Endodermal cell (in vitro differentiated cells): ENCODE data around the gene OLFML2A. TPM values are rescaled to one million over a fixed set of nuclear protein-coding genes. Genes with fewer than 3 reads are reported as not detected.
A peak's percentile ranks its signal among the peaks of the same experiment; 100 is the strongest.

Experiments
- DNase-seq: peaks from one replicate; pipeline ENCODE4 v3.0.0-alpha.2; 2017
- H3K27ac ChIP-seq: 2 replicates; pipeline ENCODE4 v1.5.1; 2013; ENCODE audit warnings: mild to moderate bottlenecking, low read depth, low read length, moderate library complexity
- H3K27me3 ChIP-seq: 2 replicates; pipeline ENCODE4 v1.6.1; 2013; ENCODE audit warnings: mild to moderate bottlenecking, low read length, moderate library complexity; ENCODE audit not compliant: insufficient read depth, control insufficient read depth, poor library complexity, severe bottlenecking
- H3K36me3 ChIP-seq: 2 replicates; pipeline ENCODE4 v1.7.0; 2013; ENCODE audit warnings: mild to moderate bottlenecking, low read length, moderate library complexity; ENCODE audit not compliant: control insufficient read depth, insufficient read depth
- H3K4me1 ChIP-seq: one replicate; pipeline ENCODE4 v1.7.0; 2013; ENCODE audit warnings: low read length; ENCODE audit not compliant: control insufficient read depth, insufficient read depth
- H3K4me3 ChIP-seq: 2 replicates; pipeline ENCODE4 v1.5.1; 2013; ENCODE audit warnings: mild to moderate bottlenecking, low read length, moderate library complexity
- H3K9ac ChIP-seq: 2 replicates; pipeline ENCODE4 v1.6.1; 2013; ENCODE audit warnings: mild to moderate bottlenecking, low read length, moderate library complexity; ENCODE audit not compliant: poor library complexity, severe bottlenecking; ENCODE audit errors: extremely low read depth
- H3K9me3 ChIP-seq: 2 replicates; pipeline ENCODE4 v1.6.1; 2013; ENCODE audit warnings: mild to moderate bottlenecking, low read length, moderate library complexity; ENCODE audit not compliant: control insufficient read depth
- H3K27ac Mint-ChIP-seq: 2 replicates; pipeline ENCODE4 v1.8.0; 2020; ENCODE audit warnings: mixed read lengths
- H3K27me3 Mint-ChIP-seq: 2 replicates; pipeline ENCODE4 v1.8.0; 2021; ENCODE audit warnings: mild to moderate bottlenecking, mixed read lengths; ENCODE audit not compliant: insufficient read depth
- H3K36me3 Mint-ChIP-seq: 2 replicates; pipeline ENCODE4 v1.8.0; 2020; ENCODE audit warnings: low read depth, mixed read lengths
- H3K4me1 Mint-ChIP-seq: 2 replicates; pipeline ENCODE4 v1.8.0; 2020; ENCODE audit warnings: mixed read lengths
- H3K4me3 Mint-ChIP-seq: 2 replicates; pipeline ENCODE4 v1.8.0; 2020; ENCODE audit warnings: mild to moderate bottlenecking, moderate library complexity, mixed read lengths
- H3K9me3 Mint-ChIP-seq: 2 replicates; pipeline ENCODE4 v1.8.0; 2020; ENCODE audit warnings: mild to moderate bottlenecking, mixed read lengths
- CTCF ChIP-seq: fragments of 200-600 bp; sonication (generic); conservative IDR thresholded peaks from 2 replicates; pipeline ENCODE4 v1.5.0; 2021; ENCODE audit warnings: antibody characterized with exemption, mild to moderate bottlenecking
- WGBS, 2 experiments: methylation state at CpG; one replicate each; pipeline versions ENCODE4 v1.1.5 to v1.1.7; 2013; ENCODE audit warnings: missing lambda C conversion rate in 2 of 2, mixed read lengths in 1 of 2; ENCODE audit not compliant: insufficient coverage in 1 of 2, insufficient read length in 1 of 2; 5-methylcytosine and 5-hydroxymethylcytosine counted together
- total RNA-seq, 2 donors: library from RNA; stranded (reverse); fragmentation: NEBNext Ultra II Directional in 1 of 2; extraction: Animal tissue kit (Norgen Biotek cat#: 25700) in 1 of 2; gene quantifications; 2 replicates in 1 of 2; 3 replicates in 1 of 2; pipeline ENCODE4 v1.2.1, GENCODE V29; 2021

Gene OLFML2A
- total RNA-seq, 2 donors from 2014 or later, result 28.1 to 31.2 TPM

- H3K27ac ChIP-seq, result peak overlapping the region; percentile 86
- Mint-ChIP-seq H3K27ac (peak overlapping the region; percentile 90), H3K4me1 (peaks cover 87% of the 10 kb centered on the region), H3K36me3 (no peaks in the 10 kb centered on the region), H3K27me3 (no peaks in the 10 kb centered on the region), H3K9me3 (no peaks in the 10 kb centered on the region), H3K4me3 (peak overlapping the region; percentile 42)
- H3K4me3 ChIP-seq, result peak overlapping the region; percentile 53
- no peaks in the 10 kb centered on the region for H3K36me3 ChIP-seq
- no peaks in the 10 kb centered on the region for H3K27me3 ChIP-seq
- H3K4me1 ChIP-seq, result peaks cover 33% of the 10 kb centered on the region
- no peaks in the 10 kb centered on the region for H3K9me3 ChIP-seq
- no peak for DNase-seq
- no peak for TF ChIP-seq CTCF
- H3K9ac ChIP-seq, result peak overlapping the region; percentile 26
These were observed 18.2 kb upstream of the OLFML2A start for GRCh38 chr9:124758691-124759090.

- TF ChIP-seq CTCF, result no peak
- H3K4me3 Mint-ChIP-seq, result peak overlapping the region; percentile 42
- H3K36me3 Mint-ChIP-seq, result no peaks in the 10 kb centered on the region
- peak overlapping the region; percentile 90 for H3K27ac Mint-ChIP-seq
- no peaks in the 10 kb centered on the region for H3K9me3 ChIP-seq
- no peaks in the 10 kb centered on the region for H3K27me3 Mint-ChIP-seq
- H3K4me1 ChIP-seq, result peaks cover 27% of the 10 kb centered on the region
- H3K4me3 ChIP-seq, result no peak overlapping the region
- H3K4me1 Mint-ChIP-seq, result peaks cover 87% of the 10 kb centered on the region
- no peaks in the 10 kb centered on the region for H3K9me3 Mint-ChIP-seq
- peak overlapping the region; percentile 4 for H3K9ac ChIP-seq
- H3K27ac ChIP-seq, result peak overlapping the region; percentile 57
- no peaks in the 10 kb centered on the region for H3K36me3 ChIP-seq
- WGBS, 2 experiments, result 46 to 74% methylated on average over 2 of the region's 2 CpGs
- H3K27me3 ChIP-seq, result no peaks in the 10 kb centered on the region
- no peak for DNase-seq
These were observed 17.6 kb upstream of the OLFML2A start for GRCh38 chr9:124759327-124759726.

- Histone ChIP-seq H3K4me1 (peaks cover 36% of the 10 kb centered on the region), H3K9ac (no peak overlapping the region), H3K27ac (no peak overlapping the region), H3K36me3 (no peaks in the 10 kb centered on the region), H3K4me3 (peak overlapping the region; percentile 52), H3K27me3 (no peaks in the 10 kb centered on the region), H3K9me3 (no peaks in the 10 kb centered on the region)
- peak; percentile 91 for DNase-seq
- no peaks in the 10 kb centered on the region for H3K27me3 Mint-ChIP-seq
- WGBS, 2 experiments, result 0 to 18% methylated on average over 1 to 2 of the region's 2 CpGs
- H3K4me3 Mint-ChIP-seq, result peak overlapping the region; percentile 44
- peaks cover 89% of the 10 kb centered on the region for H3K4me1 Mint-ChIP-seq
- no peak for TF ChIP-seq CTCF
- no peaks in the 10 kb centered on the region for H3K36me3 Mint-ChIP-seq
- H3K27ac Mint-ChIP-seq, result peak overlapping the region; percentile 73
- H3K9me3 Mint-ChIP-seq, result no peaks in the 10 kb centered on the region
These were observed 16.2 kb upstream of the OLFML2A start for GRCh38 chr9:124760719-124761118.
